HG03521 (cell line): Measurements from ENCODE around the gene ASF1B.

Experiments
- ATAC-seq: cut with Tn5 transposase; IDR thresholded peaks from one replicate; pipeline ENCODE4 v1.9.1; 2021; ENCODE audit warnings: mild to moderate bottlenecking, moderate library complexity; ENCODE audit not compliant: unreplicated experiment

Gene ASF1B

DNA sequence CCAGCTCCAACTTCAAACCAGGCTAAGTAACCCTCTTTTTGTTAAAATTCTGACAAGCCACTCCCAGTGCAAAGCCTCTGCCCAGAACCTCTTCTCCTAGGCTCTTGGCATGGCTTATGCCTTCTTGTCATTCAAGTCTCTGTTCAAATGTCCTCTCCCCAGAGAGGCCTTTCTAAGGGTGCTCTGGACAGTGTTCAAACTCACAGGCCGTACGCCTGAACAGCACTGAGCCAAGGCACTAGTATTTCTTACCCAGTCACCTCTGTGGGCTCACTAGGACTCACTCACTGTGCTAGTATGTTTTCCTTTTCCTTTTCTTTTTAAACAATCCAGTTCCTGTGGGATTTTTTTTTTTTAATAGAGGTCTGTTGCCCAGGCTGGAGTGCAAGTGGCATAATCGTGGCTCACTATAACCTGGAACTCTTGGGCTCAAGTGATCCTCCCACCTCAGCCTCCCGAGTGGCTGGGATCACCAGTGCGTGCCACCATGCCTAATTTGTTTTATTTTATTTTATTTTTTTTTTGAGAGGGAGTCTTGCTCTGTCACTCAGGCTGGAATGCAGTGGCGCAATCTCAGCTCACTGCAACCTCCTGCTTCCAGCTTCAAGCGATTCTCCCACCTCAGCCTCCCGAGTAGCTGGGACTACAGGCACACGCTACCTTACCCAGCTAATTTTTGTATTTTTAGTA is 2.3 kb upstream of the ASF1B start:
- ATAC-seq = no peak

DNA sequence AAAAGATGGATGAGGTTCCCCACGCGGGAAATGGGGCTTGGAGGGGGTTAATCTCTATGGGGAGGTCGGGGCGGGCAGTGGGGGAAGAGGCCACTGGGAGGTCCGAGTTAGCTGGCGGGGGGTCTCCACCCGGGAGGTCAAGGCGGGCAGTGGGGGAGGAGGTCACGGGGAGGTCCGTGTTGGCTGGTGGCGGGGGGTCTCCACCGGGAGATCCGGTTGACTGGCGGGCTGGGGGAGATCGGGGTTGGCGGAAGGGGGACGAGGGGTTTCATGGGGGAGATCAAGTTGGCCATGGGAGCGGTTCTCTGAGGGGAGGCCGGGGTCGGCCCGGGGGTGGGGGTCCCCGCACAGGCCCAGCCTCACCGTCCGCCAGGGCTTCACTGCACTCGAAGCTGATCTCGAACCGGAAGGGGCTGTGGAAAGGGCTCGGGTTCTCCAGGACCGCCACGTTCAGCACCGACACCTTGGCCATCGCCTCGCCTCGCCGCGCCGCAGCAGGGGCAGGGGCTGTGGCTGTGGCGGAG is 342 bp downstream of the ASF1B start:
- ATAC-seq = no peak

DNA sequence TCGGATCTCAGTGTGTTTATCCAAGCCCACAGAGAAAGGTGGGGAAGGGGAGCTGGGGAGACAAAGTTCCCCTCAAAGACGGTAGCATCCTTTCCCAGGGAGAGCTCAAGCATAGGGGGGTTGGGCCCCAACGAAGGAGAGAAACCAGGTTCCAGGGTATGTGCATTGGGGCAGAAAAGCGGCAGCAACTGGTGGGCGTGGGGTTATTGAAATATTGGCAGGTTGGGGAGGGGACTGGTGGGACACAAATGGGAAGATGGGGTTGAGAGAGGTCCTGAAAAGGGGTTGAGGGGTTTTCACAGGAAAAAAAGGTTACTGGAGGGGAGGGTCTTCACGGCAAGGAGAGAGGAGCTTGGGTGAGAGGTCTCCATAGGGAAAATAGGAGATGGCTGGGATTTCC is 1.0 kb downstream of the ASF1B start:
- ATAC-seq = no peak

DNA sequence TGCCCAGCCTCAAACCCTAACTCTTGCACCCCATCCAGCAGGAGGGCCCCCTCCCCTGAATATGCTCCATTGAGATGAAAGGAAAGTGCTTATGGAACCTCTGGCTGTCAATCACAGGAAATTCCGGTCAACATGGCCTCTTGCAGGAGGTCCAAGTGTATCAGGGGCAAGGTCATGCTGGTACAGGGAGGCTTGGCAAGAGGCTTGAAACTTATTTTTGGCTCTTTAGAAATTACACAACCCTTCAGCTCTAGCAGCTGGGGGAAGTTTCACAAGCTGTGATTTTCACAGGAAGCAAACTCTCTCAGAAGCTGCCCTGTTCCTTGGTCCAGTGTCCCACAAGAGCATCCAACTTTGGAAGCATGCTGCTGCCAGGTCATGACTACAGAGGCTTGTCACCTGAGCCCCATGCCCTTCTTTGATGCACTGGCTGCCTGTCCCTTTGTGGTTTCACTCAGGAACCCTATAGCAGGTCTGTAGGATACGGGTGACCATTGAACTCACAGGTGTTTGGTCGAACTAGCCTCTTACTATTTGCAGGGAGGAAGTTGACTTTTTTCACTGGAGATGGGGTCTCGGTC is 8.4 kb downstream of the ASF1B start:
- no peak for ATAC-seq

DNA sequence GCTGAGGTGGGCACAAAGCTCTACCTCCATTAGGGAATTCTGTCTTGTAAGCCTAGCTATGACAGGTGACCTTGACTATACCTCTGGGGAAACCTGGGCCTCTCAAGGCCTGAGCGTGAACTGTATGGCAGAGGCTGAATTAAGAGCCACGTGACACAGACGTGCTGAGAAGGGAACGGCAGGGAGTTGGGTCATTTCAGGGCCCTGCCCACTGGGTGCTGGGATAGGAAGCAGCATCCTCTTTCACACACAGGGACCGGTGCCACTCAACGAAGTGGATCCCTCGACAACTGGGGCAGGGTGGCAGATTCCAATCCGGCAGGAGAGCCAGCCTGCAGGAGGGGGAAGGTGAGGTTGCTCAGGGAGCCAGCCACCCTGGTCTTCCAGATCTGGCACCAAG is 9.2 kb downstream of the ASF1B start:
- ATAC-seq = no peak

DNA sequence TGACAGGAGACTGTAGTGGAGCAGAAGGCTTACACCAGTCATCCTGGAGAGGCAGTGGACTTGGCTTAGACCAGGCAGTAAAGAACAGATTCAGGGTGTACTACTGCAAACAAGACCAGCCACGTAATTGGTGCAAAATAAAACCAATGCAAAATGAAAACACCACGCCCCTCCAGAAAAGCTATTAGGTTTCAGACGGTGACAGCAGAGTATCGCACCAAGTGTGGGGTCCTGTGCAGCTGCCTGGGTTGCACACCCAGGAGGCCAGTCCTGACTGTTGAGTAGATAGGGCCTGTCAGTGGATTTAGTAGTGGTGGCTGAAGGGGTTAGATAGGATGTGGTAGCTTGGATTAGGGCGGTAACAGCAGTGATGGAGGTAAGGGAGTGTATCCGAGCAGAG is 13.5 kb downstream of the ASF1B start:
- no peak for ATAC-seq

DNA sequence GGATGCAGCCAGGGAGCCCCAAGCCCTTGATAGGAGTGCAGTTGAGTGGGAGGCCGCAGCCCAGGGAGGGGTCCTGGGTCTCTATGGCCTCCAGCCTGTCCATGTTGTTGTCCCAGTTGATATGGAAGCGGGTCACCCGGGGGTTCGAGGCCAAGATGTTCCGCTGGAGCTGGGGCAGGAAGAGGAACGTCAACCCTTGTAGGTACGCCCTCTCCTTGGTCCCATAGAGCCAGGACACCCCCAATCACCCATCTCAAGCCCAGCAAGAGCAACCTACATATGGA is 15.9 kb downstream of the ASF1B start:
- ATAC-seq = no peak

DNA sequence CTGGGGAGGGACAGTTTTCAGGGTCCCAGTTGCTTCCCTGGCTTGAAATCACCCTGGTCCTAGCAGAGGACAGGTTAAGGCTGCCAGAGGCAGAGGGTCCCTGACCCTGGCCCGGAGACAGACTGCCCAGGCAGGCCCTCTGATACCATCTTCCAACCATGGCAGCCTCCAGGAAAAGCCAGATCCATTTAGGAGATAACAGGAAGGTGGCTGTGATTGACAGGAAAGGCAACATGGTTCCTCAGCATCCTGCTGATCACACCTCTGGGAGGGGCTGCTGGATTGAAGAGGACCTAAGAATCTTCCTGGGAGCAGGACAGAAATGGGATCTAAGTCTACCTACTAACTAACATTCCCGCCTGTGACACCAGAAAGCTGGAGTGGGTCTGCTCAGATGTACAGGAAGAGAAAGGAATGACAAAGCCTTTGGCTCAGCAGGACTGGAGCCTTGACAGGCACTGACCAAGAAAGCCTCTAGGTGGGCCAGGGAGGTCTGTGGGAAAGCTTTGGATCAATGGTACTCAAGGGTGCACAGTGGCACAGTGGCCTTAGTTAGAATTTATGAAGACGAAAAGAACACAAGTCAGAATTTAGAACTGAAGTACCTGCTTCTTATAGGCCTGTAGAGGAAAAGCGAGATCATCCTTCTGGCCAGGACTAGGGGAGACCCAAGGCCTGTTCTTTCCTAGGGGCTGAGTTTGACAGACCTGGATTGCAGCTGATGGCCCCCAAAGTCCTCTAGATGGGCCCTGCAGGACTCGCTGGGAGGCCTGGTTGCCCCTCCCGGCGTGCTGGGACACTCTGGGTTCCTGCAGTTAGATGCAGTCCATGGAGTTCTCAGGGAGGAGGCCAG is 16.5 kb downstream of the ASF1B start:
- ATAC-seq = no peak

DNA sequence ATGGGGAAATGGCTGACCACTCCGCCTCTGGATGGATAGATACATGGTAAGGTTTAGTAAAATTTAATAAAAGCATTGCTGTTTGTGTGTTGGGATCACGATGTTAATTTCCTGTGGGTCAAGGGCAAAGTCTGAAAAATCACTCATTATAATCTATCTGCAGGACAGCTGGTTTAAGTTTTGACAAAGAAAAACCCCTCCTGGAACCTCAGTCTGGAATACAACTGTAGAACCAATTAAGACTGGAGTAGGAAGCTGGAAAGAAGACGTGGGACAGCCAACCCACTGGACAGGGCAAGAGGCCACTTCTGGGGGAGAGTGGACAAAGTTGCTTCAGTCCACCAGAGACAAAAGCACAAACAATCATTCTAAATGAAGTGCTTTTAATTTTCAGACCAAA is 17.2 kb downstream of the ASF1B start:
- no peak for ATAC-seq

DNA sequence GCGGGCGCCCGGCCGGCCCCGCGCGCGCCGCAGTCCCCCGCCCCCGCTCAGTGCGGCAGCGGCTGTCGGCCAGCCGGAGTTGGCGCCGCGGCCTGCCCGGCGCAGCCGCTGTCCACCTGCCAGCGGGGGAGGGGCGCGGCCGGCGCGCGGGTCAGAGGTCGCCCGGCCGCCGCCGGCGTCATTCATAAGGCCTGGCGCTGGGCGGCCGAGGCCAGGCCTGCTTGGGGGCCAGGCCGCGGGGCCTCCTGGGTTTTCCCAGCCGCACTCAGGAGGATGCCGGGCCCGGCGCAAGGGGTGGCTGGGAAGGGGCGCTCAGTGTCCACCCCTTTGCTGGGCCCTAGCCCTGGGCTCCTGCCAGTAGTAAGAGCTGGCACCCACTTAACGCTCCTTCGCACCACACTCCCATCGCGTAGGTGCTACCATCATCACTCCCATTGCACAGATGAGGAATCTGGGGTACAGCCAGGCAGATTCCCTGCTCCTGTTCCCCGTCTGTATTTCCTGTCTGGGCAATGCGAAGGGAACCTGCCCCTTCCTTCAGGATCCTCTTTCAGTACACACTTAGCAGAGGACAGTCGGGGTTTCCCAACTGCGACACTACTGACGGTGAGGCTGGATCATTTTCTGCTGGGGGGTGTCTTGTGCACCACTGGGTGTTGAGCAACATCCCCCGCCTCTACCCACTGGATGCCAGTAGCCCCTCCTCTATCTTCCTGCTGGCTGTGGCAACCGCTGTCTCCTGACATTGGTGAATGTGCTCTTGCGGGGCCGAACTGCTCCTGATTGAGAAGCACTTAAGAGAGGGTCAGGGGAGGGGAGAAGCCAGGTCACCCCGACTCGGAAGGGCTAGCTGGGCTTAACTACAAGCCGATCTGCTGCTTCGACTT is 18.0 kb downstream of the ASF1B start:
- ATAC-seq = peak; percentile 0

DNA sequence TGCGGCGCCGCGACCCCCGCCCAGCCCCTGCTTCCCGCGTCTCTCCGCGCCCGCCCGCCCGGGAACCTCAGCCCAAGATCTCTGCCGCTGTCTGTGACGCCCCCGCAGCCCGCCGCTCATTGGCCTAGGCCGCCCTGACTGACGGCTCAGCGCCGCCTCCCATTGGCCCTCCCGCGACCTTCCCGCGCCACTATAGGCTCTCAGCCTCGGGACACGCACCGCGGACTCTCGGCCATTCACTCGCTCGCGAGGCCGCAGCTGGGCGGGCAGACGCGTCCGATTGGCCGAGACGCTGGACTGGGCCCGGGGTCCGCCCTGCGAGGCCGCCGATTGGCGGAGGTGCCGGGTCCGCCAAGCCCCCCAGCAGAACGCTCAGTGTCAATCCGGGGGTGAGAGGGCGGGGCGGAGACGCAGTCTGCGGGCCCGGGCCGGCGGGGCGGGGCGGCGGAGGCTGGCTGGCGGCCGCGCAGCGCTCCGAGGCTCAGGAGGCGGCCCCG is 18.7 kb downstream of the ASF1B start, which contains the start of gene PRKACA:
TSS of gene PRKACA (minus strand) at position 95 of the 497 bp plus-strand sequence. CDS start 215 bp downstream, outside the sequence.
- peak; percentile 84 for ATAC-seq

DNA sequence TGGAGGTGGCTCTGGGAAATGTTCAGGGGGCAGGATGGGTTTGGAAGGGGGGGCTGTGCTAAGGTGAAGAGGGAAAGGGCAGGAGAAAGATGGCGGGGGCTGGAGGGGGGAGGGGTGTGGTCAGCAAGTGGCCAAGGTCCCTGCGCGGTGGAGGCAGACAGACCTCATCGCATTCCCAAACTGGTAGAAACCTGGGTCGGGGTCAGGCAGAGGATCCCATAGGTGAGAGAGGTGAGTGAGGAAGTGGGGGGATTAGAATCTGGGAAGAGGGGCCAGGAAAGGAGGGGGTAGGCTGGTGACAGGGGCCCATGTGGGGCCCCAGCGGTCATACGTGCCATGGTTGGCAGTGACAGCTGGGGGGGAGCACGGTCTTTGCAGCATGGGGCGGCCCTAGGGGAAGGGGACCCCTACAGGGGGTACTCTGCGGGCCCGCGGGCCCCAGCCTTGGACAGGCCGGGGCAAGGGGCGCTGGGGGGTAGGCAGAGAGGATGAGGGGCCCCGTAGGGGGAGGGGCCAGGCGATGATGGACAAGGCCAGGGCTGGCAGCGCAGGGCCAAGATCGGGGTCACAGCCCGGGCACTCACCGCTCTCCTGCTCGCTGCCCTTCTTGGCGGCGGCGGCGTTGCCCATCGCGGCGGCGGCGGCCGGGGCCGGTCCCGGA is 19.3 kb downstream of the ASF1B start:
- ATAC-seq = peak; percentile 1

DNA sequence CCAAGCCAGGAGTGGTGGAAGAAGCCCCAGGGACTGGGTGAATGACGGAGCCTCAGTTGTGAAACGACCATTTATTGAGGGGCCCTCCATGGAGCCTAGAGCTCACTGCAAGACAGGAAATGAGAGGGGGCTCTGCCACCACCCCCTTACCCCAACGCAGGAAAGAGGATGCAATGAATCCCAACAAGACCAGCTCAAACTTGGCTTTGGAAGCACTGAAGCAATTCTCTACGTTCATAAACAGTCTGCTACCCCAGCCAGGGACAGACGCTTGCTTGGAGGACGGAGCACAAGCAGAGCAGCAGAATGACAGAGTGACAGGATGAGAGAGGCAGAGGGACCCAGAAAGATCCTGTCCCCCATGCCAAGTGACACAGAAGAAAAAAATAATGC is 19.9 kb downstream of the ASF1B start:
- ATAC-seq = no peak

DNA sequence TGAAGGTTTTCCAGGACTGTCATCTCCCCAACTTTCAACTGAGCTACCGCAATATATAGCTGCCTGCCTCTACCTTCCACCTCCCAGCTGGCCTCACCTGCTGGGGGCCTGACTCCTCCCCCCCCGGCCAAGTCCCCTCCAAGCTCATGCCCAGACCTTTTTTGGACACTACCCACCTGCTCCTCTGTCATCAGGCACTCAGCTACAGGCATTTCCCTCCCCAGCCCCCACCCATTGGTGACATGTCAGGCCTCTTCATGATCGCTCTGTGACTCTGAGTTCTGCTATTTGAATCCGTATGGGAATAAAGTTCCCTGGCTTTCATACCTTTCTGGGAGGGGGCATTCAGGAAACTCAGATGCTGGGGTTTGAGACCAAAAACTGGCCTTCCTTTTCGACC is 20.6 kb downstream of the ASF1B start:
- no peak for ATAC-seq

DNA sequence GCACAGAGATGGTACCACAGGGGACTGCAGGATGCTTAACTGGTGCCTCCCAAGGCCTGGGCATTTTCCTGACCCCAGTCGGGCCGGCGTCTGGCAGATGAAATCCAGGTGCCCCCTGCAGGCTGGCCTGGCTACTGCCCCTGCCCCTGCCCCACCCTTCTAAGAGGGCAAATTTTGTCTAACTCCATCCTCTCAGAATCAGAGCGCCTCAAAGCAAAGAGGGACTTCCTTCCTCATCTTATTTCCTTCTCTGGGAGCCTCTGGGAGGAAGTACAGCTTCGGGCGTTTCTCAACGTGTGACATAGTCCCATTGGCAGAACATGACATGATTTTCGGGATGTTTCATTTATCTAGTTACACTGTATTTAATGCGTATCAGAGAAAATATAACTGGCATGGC is 21.5 kb downstream of the ASF1B start:
- ATAC-seq = no peak

DNA sequence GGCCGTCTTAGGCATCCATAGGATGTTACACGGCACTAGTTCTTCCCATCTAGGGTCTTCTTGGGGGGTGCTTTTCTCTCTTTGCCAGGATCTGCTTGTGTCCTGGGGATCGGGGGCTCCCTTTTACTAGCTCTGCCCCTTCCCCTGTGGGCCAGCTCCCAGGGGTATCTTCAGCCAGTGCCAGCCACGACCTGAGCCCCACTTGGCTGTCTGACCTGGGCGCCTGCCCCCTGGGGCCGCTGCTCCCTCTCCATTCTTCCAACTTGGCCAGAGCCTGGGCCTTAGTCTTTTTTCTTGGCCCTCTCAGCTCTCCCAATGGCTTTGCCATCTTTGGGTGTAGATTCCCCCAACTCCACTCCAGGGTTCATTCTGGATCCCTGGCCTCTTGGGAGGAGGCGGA is 21.9 kb downstream of the ASF1B start:
- ATAC-seq = no peak

DNA sequence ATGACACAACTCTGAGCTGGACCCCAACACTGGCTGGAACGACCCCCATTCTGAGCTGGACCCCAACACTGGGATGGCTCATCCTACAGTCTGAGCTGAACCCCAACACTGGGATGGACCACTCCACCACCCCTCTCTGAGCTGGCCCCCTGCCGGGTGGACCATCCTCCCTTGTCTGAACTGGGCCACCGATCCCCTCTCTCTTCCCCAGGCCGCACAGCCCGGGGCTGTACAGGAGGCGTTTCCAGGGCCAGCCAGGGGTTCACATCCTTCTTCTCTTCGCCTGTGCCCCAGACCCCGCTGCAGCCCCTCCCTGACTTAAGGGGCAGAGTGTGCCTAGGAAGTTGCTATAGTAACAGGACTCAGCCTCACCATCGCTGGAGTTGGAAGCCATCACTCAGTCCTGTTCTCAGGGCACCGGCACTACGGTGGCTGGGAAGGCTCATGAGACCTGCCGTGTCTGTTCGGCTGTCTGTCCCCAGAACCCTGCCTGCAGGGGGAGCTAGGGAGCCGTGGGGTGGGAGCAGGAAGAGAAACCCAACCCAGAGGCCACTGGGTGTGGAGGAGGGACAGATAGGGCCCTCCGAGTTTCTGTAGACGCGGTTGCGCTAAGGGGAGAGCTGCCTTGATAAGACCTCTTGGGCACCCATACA is 22.5 kb downstream of the ASF1B start:
- ATAC-seq = no peak

DNA sequence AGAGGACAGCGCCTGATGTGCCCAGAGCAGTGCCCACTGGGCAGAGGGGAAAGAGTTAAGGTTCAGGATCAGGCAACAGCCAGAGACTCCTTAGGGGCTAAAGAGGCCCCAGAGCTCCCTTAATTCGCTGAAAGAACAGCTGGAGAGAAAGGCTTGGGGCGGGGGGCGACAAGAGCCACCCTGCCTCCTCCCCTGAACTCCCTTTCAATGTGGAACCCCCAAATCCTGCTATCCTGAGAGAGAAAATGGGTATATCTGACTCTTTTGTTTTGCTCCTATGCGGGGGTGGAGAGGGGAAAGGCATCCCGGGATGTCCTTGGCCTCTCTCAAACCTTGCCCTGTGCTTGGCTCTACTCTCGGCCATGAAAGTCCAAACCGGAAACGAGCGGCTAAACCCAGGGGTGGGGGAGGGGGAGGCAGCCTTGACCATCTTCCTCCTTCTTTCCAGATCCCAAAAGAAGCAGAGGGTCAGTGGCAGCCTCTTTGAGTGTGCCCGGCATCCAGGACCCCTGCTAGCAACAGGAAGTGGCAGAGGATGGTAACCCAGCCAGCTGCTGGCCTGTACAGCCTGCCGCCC is 23.5 kb downstream of the ASF1B start:
- ATAC-seq = no peak

DNA sequence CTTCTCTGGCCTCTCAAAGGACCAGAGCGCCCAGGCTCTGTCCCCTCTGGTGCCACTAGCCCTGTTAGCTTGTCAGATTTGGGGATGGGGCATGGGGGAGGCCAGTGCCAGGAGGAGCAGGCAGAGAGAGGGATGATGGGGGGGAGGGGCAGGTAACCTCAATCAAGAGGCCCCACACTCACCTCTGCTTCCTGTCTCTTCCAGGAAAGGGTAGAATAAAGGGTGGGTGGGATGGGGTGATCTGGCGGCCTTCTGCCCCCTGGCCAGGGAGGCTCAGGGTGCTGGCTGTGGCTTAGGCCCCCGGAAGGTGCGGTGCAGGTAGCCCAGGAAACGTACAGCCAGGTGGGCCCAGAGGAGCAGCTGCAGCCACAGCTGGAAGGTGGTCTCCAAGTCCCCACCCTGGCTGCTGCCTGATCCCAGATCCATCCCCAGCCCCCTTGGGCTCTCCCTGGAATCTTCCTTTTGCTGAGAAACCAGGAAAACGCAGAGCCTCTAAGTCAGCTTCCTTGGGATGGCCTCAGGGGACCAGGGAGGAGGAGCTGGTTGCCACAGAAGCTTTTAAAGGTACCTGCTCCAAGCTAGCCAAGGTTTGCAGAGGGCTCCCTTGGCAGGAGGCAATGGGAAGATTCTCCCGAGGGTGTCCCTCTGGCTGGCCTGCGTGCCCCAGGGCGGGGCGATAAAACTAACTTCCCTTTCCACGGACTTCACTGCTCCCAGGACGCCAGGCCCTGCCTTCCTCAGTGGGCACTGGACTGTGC is 24.2 kb downstream of the ASF1B start:
- ATAC-seq = no peak
